ENCODE results near the gene MYO18A. TPM values are rescaled to one million over a fixed set of nuclear protein-coding genes. Genes with fewer than 3 reads are reported as not detected.

Gene MYO18A
- total RNA-seq, 2 donors from 2014 or later = 43.8 to 56.7 TPM

- WGBS, 2 experiments (ENCODE audit: insufficient coverage in 1 of 2, insufficient read length in 1 of 2) = 83 to 91% methylated on average over 1 to 3 of the region's 3 CpGs
- H3K9me3 Mint-ChIP-seq = no peaks in the 10 kb centered on the region
- H3K4me3 Mint-ChIP-seq = no peak overlapping the region
- DNase-seq = no peak
- no peaks in the 10 kb centered on the region for H3K27me3 Mint-ChIP-seq (ENCODE audit: insufficient read depth)
- H3K27ac ChIP-seq (ENCODE audit: low read depth, low read length) = peak overlapping the region; percentile 95
- H3K36me3 Mint-ChIP-seq (ENCODE audit: low read depth) = no peaks in the 10 kb centered on the region
- H3K9me3 ChIP-seq (ENCODE audit: control insufficient read depth, low read length) = no peaks in the 10 kb centered on the region
- no peaks in the 10 kb centered on the region for H3K36me3 ChIP-seq (ENCODE audit: control insufficient read depth, insufficient read depth, low read length)
- peaks cover 18% of the 10 kb centered on the region for H3K4me1 ChIP-seq (ENCODE audit: control insufficient read depth, insufficient read depth, low read length)
- no peak overlapping the region for H3K9ac ChIP-seq (ENCODE audit: extremely low read depth, low read length, poor library complexity, severe bottlenecking)
- no peaks in the 10 kb centered on the region for H3K27me3 ChIP-seq (ENCODE audit: control insufficient read depth, insufficient read depth, low read length, poor library complexity, severe bottlenecking)
- no peak overlapping the region for H3K27ac Mint-ChIP-seq
- no peak for TF ChIP-seq CTCF (conservative IDR thresholded peaks at IDR 0.05)
- no peak overlapping the region for H3K4me3 ChIP-seq (ENCODE audit: low read length)
- peaks cover 43% of the 10 kb centered on the region for H3K4me1 Mint-ChIP-seq
These were observed 136.6 kb downstream of the MYO18A start for GRCh38 chr17:29043539-29044145.

- Mint-ChIP-seq H3K4me1 (peaks cover 39% of the 10 kb centered on the region), H3K9me3 (no peaks in the 10 kb centered on the region), H3K27ac (peak within 1 kb of the TSS; percentile 80), H3K36me3 (ENCODE audit: low read depth) (no peaks in the 10 kb centered on the region), H3K27me3 (ENCODE audit: insufficient read depth) (no peaks in the 10 kb centered on the region), H3K4me3 (no peak within 1 kb of the TSS)
- peak within 1 kb of the TSS; percentile 95 for H3K27ac ChIP-seq (ENCODE audit: low read depth, low read length)
- H3K4me1 ChIP-seq (ENCODE audit: control insufficient read depth, insufficient read depth, low read length) = peaks cover 21% of the 10 kb centered on the region
- H3K9ac ChIP-seq (ENCODE audit: extremely low read depth, low read length, poor library complexity, severe bottlenecking) = no peak within 1 kb of the TSS
- DNase-seq = peak; percentile 94
- no peaks in the 10 kb centered on the region for H3K27me3 ChIP-seq (ENCODE audit: control insufficient read depth, insufficient read depth, low read length, poor library complexity, severe bottlenecking)
- no peaks in the 10 kb centered on the region for H3K9me3 ChIP-seq (ENCODE audit: control insufficient read depth, low read length)
- WGBS, 2 experiments (ENCODE audit: insufficient coverage in 1 of 2, insufficient read length in 1 of 2) = 31 to 50% methylated on average over 8 to 13 of the region's 13 CpGs
- H3K36me3 ChIP-seq (ENCODE audit: control insufficient read depth, insufficient read depth, low read length) = no peaks in the 10 kb centered on the region
- peak; percentile 68 for TF ChIP-seq CTCF (conservative IDR thresholded peaks at IDR 0.05)
- H3K4me3 ChIP-seq (ENCODE audit: low read length) = no peak within 1 kb of the TSS
These were observed 137.3 kb downstream of the MYO18A start, which contains the start of gene PIPOX for GRCh38 chr17:29042679-29043538. Gene PIPOX, plus strand, starts transcription at chr17:29043141. Its CDS starts 85 bp downstream, at chr17:29043226.

- peak overlapping the region; percentile 80 for H3K27ac Mint-ChIP-seq
- TF ChIP-seq CTCF (conservative IDR thresholded peaks at IDR 0.05) = no peak
- Histone ChIP-seq H3K27me3 (ENCODE audit: control insufficient read depth, insufficient read depth, low read length, poor library complexity, severe bottlenecking) (no peaks in the 10 kb centered on the region), H3K4me3 (ENCODE audit: low read length) (no peak overlapping the region), H3K36me3 (ENCODE audit: control insufficient read depth, insufficient read depth, low read length) (no peaks in the 10 kb centered on the region), H3K4me1 (ENCODE audit: control insufficient read depth, insufficient read depth, low read length) (peaks cover 26% of the 10 kb centered on the region), H3K27ac (ENCODE audit: low read depth, low read length) (peak overlapping the region; percentile 95), H3K9me3 (ENCODE audit: control insufficient read depth, low read length) (no peaks in the 10 kb centered on the region), H3K9ac (ENCODE audit: extremely low read depth, low read length, poor library complexity, severe bottlenecking) (no peak overlapping the region)
- H3K27me3 Mint-ChIP-seq (ENCODE audit: insufficient read depth) = no peaks in the 10 kb centered on the region
- WGBS, 2 experiments (ENCODE audit: insufficient coverage in 1 of 2, insufficient read length in 1 of 2) = 52 to 83% methylated on average over 4 to 11 of the region's 11 CpGs
- no peaks in the 10 kb centered on the region for H3K9me3 Mint-ChIP-seq
- H3K4me3 Mint-ChIP-seq = no peak overlapping the region
- no peaks in the 10 kb centered on the region for H3K36me3 Mint-ChIP-seq (ENCODE audit: low read depth)
- no peak for DNase-seq
- H3K4me1 Mint-ChIP-seq = peaks cover 39% of the 10 kb centered on the region
These were observed 138.0 kb downstream of the MYO18A start for GRCh38 chr17:29042026-29042678.

All from endodermal cell (in vitro differentiated cells).